Neuron (in vitro differentiated cells): ENCODE data around the gene CHRNB4.
A peak's percentile ranks its signal among the peaks of the same experiment; 100 is the strongest.

ENCODE experiments used
- H2AFZ ChIP-seq: one replicate; pipeline ENCODE4 v1.6.1; 2013; ENCODE audit warnings: low read depth, mild to moderate bottlenecking, inconsistent platforms, low read length, moderate library complexity
- H3K27me3 ChIP-seq: one replicate; pipeline ENCODE4 v1.6.1; 2013; ENCODE audit warnings: low read length; ENCODE audit not compliant: insufficient read depth
- H3K36me3 ChIP-seq: one replicate; pipeline ENCODE4 v1.6.1; 2013; ENCODE audit warnings: low read length; ENCODE audit not compliant: insufficient read depth
- H3K4me1 ChIP-seq: one replicate; pipeline ENCODE4 v1.6.1; 2013; ENCODE audit warnings: low read length; ENCODE audit not compliant: insufficient read depth
- H3K4me3 ChIP-seq: 2 replicates; pipeline ENCODE4 v1.5.1; 2013; ENCODE audit warnings: mild to moderate bottlenecking, low read length, moderate library complexity
- H3K9me3 ChIP-seq: one replicate; pipeline ENCODE4 v1.6.1; 2013; ENCODE audit warnings: low read length

The CHRNB4 gene

DNA sequence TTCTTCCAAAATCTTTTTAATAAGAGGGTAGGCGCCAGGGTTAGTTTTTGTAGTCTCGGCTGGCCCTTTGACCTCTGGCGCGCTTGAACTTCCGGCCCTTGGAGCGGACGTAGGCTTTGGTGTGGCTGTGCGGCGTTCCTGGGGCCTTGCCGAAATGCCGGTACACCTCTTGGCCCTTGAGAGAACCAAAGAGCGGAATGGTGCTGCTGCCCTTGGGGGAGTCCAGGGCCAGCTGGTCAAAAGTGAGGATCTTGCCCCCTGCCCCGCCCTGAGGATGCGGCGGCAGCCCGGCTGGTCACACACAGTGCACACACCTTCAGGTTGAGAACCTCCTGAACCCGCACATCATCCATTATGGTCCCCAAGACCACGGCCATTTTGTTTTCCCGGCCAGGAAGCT is 20.0 kb upstream of the CHRNB4 start:
- no peaks in the 10 kb centered on the region for H3K36me3 ChIP-seq
- H3K27me3 ChIP-seq, result no peaks in the 10 kb centered on the region
- no peaks in the 10 kb centered on the region for H3K9me3 ChIP-seq
- no peak overlapping the region for H3K4me3 ChIP-seq
- no peaks in the 10 kb centered on the region for H3K4me1 ChIP-seq
- no peak overlapping the region for H2AFZ ChIP-seq

DNA sequence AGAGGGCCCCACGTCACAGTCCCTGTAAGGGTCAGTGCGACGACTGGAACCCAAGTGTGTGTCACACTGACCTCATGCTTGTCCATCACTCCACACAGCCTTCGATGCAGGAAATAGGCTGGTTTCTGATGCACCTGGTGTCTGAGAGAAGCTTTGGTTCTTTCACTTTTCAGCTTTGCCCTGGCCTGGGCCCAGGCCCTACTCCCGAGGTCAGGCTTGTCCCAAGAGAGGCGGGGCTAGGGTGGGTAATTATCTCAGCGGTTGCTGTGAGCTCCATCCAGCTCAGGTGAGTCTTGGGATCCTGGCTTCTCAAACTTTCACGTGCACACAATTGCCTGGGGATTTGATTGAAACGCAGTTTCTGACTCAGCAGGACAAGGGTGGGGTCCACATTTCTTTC is 19.6 kb upstream of the CHRNB4 start:
- Histone ChIP-seq H3K9me3 (no peaks in the 10 kb centered on the region), H3K4me3 (no peak overlapping the region), H2AFZ (no peak overlapping the region), H3K4me1 (no peaks in the 10 kb centered on the region), H3K27me3 (no peaks in the 10 kb centered on the region), H3K36me3 (no peaks in the 10 kb centered on the region)

DNA sequence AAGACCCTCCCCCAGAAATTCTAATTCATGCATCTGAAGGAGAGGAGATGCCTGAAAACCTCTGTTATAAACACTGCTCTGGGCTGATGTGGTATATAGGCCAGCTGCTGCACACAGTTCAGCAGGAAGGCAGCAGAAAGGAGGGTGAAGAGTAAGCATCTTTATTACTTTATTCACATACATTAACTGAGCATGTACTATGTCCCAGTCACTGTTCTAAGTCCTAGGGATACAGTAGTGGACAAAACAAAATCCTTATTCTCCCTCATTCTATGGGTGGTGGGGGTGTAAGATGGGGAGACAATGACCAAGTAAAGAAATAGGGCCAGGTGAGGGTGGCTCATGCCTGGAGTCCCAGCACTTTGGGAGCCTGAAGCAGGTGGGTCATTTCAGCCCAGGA is 17.8 kb upstream of the CHRNB4 start:
- H3K4me1 ChIP-seq, result no peaks in the 10 kb centered on the region
- H2AFZ ChIP-seq, result no peak overlapping the region
- H3K27me3 ChIP-seq, result no peaks in the 10 kb centered on the region
- H3K4me3 ChIP-seq, result no peak overlapping the region
- no peaks in the 10 kb centered on the region for H3K9me3 ChIP-seq
- H3K36me3 ChIP-seq, result no peaks in the 10 kb centered on the region

DNA sequence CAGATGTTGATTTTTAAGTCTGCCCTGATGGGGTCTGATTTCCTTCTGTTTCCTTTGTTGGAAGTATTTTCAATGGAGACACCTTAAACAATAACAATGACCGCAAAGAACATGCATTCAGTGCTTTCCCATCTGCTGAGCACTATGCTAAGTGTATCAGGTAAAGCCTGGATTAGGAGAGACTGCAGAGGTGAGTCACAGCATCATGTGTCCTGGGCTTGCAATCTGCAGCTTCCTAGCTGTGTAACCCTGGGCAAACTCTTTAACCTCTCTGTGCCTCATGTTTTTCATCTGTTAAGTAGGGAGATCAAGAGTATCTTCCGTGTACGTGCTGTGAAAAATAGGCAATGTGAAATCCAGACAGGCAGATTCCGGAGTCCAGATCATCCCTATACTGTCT is 13.3 kb upstream of the CHRNB4 start:
- Histone ChIP-seq H2AFZ (no peak overlapping the region), H3K4me3 (no peak overlapping the region), H3K4me1 (no peaks in the 10 kb centered on the region), H3K27me3 (peaks cover 12% of the 10 kb centered on the region), H3K36me3 (no peaks in the 10 kb centered on the region), H3K9me3 (no peaks in the 10 kb centered on the region)

DNA sequence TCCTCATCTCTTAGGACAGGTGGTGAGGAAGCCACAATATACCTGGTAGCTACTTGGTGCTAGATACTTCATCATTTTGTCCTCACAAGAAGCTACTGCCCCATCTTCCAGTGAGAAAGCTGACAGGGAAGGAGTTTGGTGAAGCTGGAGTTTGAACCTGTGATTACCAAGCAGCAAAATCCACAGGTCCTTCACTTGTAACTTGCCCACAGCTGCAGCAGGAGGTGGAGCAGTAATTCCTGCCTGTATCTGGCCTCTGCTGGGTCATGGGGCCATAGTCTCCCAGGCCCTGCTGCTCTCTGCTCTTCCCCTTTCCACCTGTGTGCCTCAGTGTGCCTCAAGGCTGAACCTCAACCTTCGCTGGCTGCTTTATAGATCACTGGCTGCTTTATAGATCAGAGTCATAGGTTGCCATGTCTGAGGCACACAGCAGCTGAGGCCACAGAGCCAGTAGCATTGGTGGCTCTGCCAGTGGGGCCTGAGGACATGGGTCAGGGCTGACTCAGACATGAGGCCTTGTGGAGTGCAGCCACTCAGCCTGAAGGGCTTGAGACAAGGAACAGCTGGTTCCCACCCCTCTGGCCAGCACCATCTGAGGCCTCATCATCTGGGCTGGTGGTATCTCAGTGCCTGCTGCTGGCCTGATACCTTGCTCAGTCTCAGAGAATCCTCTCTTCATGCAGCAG is 11.1 kb upstream of the CHRNB4 start:
- H3K4me3 ChIP-seq, result no peak overlapping the region
- H3K4me1 ChIP-seq, result no peaks in the 10 kb centered on the region
- no peaks in the 10 kb centered on the region for H3K36me3 ChIP-seq
- peaks cover 12% of the 10 kb centered on the region for H3K27me3 ChIP-seq
- H3K9me3 ChIP-seq, result no peaks in the 10 kb centered on the region
- no peak overlapping the region for H2AFZ ChIP-seq

DNA sequence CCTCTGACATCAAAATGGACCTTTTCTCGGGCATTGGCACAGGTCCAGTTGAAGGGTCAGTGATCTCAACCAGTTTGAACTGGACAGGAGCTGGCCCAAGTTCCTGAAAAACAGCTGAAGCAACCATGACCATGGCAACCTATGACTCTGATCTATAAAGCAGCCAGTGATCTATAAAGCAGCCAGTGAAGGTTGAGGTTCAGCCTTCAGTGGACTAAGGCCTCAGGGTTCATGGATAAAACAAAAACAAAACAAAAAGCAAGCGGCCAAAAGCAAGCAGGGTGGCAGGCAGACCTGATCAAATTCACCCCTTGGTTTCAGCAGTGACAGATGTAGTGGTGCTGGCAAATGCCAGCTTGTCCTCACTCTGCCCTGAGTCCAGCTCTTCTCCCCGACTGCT is 10.0 kb upstream of the CHRNB4 start:
- no peaks in the 10 kb centered on the region for H3K36me3 ChIP-seq
- no peak overlapping the region for H3K4me3 ChIP-seq
- H3K4me1 ChIP-seq, result no peaks in the 10 kb centered on the region
- H2AFZ ChIP-seq, result no peak overlapping the region
- no peaks in the 10 kb centered on the region for H3K9me3 ChIP-seq
- peaks cover 12% of the 10 kb centered on the region for H3K27me3 ChIP-seq

DNA sequence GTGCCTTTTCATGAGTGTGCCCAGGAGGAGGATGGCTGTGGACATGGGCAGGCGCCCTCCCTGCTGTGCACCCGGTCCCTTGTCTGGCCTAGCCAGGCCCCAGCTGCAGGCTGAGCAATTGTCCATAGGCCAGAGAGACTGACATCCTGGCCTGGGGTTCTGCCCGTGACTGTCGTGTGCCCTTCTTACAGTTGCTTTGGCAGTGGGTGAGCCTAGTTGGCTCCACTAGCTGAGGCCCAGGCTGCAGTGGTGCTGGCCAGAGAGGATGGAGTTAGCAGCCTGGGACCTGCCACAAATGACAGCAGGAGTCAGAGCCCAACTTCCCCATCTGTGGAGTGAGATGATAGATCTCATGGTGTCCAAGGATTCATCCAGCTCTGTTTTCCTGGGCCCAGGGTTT is 9.0 kb upstream of the CHRNB4 start:
- Histone ChIP-seq H3K4me1 (no peaks in the 10 kb centered on the region), H3K27me3 (peaks cover 12% of the 10 kb centered on the region), H3K4me3 (no peak overlapping the region), H3K9me3 (no peaks in the 10 kb centered on the region), H3K36me3 (no peaks in the 10 kb centered on the region), H2AFZ (no peak overlapping the region)

DNA sequence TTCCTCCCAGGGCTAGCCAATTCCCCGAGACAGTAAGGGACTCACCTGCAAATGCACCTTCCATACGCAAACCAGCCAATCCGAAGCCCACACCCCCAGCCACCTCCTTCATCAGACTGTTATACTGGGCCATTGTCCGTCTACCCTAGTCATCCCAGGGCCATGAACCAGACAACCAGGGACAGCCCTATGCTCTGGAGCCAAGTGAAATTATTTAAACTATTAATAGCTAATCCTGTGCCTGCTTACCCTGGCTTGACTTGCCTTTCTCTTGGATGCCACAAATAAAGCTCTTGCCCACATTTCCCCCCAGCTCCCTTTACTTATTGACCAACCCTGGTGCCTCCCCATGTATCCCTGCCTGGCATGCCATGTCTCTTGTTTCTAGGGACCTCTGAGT is 4.0 kb upstream of the CHRNB4 start:
- peaks cover 32% of the 10 kb centered on the region for H3K27me3 ChIP-seq
- H2AFZ ChIP-seq, result no peak overlapping the region
- H3K9me3 ChIP-seq, result no peaks in the 10 kb centered on the region
- no peaks in the 10 kb centered on the region for H3K36me3 ChIP-seq
- H3K4me1 ChIP-seq, result peaks cover 10% of the 10 kb centered on the region
- H3K4me3 ChIP-seq, result no peak overlapping the region

DNA sequence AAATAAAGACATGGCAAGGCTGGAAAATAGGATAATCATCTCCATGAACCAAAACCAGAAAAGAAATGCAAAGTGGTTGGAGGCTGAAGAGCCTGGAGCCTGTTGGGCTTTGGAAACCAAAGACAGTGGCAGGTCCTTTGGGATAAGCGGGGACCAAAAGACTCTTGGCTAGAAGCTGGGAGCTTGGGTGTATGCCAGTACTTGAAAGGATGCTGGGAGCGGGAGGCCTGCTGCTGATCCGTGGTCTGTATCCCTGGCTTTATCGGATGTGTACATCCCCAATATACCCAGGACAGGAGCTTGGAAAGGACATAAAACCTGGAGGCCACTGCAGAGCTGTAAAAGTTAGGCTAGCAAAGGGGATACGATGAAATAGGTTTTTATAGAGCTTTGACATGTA is 1.3 kb upstream of the CHRNB4 start:
- peaks cover 10% of the 10 kb centered on the region for H3K4me1 ChIP-seq
- no peak overlapping the region for H3K4me3 ChIP-seq
- no peak overlapping the region for H2AFZ ChIP-seq
- H3K9me3 ChIP-seq, result no peaks in the 10 kb centered on the region
- H3K27me3 ChIP-seq, result peaks cover 36% of the 10 kb centered on the region
- no peaks in the 10 kb centered on the region for H3K36me3 ChIP-seq

DNA sequence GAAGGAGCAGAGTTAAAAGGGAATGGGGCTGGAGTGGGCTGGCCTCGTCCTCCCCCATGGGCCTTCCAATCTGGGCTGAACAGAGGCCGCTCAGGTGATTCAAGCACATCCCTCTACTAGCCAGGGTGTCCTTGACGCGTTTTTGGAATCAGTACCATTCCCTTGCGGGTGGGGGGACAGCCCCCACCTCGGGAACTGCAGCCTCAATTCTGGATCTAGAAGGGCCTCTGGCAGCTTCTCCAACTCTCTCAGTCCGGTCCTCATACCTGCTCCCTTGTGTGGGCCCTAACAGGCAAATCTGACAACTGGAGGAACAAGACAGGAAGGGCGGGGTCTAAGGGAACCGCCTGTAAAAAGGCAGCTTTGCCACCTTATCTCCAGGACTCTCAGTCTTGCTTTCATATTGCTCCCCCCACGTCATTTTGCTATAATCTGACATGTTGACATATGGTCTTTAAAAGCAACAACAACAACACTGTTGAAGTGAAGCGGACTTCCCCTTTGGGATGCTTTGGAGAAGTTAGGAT is 802 bp upstream of the CHRNB4 start:
- Histone ChIP-seq H3K27me3 (peaks cover 39% of the 10 kb centered on the region), H2AFZ (no peak overlapping the region), H3K4me3 (no peak overlapping the region), H3K4me1 (peaks cover 10% of the 10 kb centered on the region), H3K36me3 (no peaks in the 10 kb centered on the region), H3K9me3 (no peaks in the 10 kb centered on the region)

DNA sequence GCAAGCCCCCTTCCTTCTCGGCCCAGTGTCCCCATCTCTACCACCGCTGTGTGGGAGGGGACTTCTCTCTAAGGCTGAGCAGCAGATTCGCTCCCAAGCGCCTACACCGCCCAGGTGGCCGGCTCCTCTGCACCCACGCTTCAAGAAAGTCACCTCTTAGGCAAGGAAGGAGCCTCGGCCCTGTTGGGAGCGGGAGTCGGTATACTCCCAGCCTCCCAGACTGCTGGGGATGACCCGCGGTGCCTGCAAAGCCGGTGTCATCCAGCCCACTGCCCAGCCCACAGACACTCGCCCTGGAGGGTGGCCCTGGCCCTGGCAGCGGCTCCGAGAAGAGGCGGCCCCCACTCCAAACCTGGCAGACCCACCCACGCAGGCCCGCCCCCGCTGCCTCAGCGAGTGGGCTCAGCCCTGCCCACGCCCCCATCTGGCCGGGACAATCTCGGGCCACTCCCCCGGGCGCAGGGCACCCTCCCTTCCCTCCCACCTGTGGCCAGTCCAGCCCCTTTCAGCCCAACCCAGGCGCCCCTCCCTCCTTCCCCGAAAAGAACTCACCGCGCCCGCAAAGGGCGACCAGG is 396 bp downstream of the CHRNB4 start:
- Histone ChIP-seq H3K36me3 (no peaks in the 10 kb centered on the region), H3K27me3 (peaks cover 41% of the 10 kb centered on the region), H3K4me1 (peaks cover 10% of the 10 kb centered on the region), H2AFZ (peak overlapping the region; percentile 83), H3K9me3 (no peaks in the 10 kb centered on the region), H3K4me3 (peak overlapping the region; percentile 13)

DNA sequence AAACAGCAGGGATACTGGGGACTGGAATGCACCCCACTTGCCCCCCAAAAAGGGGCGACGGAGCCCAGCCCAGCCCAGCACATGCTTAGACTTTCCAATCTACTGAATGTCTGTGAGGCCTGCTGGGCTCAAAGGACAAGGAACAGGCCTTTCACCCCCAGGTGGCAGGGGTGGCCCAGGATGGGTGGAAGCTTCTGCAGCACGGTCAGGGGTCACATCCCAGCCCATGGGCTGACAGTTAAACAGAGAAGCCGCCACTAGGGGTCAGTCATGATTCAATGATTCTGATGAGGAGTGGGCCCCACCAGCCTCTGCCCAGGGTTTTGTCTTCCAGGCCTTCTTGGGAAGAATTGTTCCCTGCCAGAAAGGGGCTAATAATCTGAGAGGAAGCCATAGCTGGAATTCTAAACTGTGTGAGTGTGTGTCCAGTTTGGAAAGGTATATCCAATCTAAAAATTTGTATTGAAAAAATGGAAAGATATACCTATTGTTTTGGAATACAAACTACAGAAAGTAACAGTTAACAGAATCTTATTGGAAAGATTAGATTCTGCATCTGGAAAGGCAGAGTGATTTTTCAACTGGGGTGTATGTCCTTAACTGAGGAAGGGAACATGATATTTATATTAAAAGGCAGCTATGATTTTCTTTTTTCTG is 2.2 kb downstream of the CHRNB4 start:
- Histone ChIP-seq H3K9me3 (no peaks in the 10 kb centered on the region), H3K4me3 (no peak overlapping the region), H3K36me3 (no peaks in the 10 kb centered on the region), H3K27me3 (peaks cover 41% of the 10 kb centered on the region), H3K4me1 (peaks cover 10% of the 10 kb centered on the region), H2AFZ (no peak overlapping the region)

DNA sequence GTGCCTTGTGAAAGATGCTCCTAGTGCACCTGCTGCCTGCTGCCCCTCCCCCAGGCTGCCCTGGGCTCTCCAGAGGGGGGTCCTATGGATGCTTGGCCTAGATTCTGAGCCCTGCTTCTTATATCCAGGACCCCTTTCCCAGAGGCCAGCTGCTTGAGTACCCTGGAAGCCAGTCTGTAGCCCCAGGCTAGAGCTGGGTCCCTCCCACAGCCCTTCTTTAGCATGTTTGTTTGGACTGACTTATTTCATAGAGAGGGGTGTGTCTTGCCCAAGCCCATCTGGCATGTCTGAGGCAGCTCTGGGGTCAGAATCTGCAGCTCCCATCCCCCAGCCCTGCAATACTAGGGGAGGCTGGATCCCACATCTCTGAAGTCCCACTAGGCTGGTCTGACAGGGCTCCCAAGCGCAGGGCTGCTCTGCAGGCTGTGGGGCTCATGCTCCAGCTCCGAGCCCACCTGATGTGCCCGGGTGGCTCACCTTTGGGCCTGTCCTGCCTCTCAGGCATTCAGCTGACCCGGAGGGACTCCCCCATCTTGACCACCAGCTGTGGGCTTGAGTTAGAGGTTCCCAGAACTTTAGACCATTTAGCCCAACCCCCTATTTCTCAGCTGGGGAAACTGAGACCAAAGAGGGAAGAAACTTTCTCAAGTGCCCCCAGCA is 3.1 kb downstream of the CHRNB4 start:
- peaks cover 3% of the 10 kb centered on the region for H3K9me3 ChIP-seq
- no peak overlapping the region for H2AFZ ChIP-seq
- H3K36me3 ChIP-seq, result no peaks in the 10 kb centered on the region
- H3K4me1 ChIP-seq, result peaks cover 10% of the 10 kb centered on the region
- H3K4me3 ChIP-seq, result no peak overlapping the region
- peaks cover 36% of the 10 kb centered on the region for H3K27me3 ChIP-seq
